ENCODE results near the gene CDH4. TPM values are rescaled to one million over a fixed set of nuclear protein-coding genes. Genes with fewer than 3 reads are reported as not detected.

The CDH4 gene
- total and polyA plus RNA-seq, 10 donors, result 0.30 to 20.1 (median 7.7) TPM

- Histone ChIP-seq H3K4me3 (no peak overlapping the region), H3K36me3 (no peaks in the 10 kb centered on the region), H3K9me3 (peaks cover 0 to 16% (median 0%) of the 10 kb centered on the region in 8 donors), H3K27me3 (replicated peaks in 1 of 7) (no peaks in the 10 kb centered on the region), H3K4me1 (peaks cover 0 to 8% (median 3%) of the 10 kb centered on the region in 6 donors), H3K27ac (no peak overlapping the region)
- DNase-seq, result no peak
- WGBS, 5 donors, result 80 to 87% (median 85%) methylated on average over 21 of the region's 21 CpGs
- TF ChIP-seq CTCF (IDR thresholded peaks at IDR 0.05 in 8 of 11, conservative IDR thresholded peaks at IDR 0.05 in 3 of 11) (no peak), POLR2A (IDR thresholded peaks at IDR 0.05) (no peak), POLR2AphosphoS5 (IDR thresholded peaks at IDR 0.05) (no peak)
- intact Hi-C loops (cut with DNase I; ENCODE audit: low total_unique reads), result no loop called here
Measured at GRCh38 chr20:61656198-61656597, 404.1 kb downstream of the CDH4 start.

GRCh38 chr20:61657721-61658377, 405.8 kb downstream of the CDH4 start:
- Histone ChIP-seq H3K4me1 (peaks cover 0 to 8% (median 3%) of the 10 kb centered on the region in 6 donors), H3K9me3 (peaks cover 0 to 16% (median 0%) of the 10 kb centered on the region in 8 donors), H3K36me3 (no peaks in the 10 kb centered on the region), H3K27me3 (replicated peaks in 1 of 7) (no peaks in the 10 kb centered on the region), H3K27ac (no peak overlapping the region), H3K4me3 (no peak overlapping the region)
- intact Hi-C loops (cut with DNase I; ENCODE audit: low total_unique reads), result no loop called here
- 86 to 91% (median 90%) methylated on average over 15 of the region's 15 CpGs for WGBS, 5 donors
- no peak for TF ChIP-seq POLR2AphosphoS5 (IDR thresholded peaks at IDR 0.05)
- no peak for TF ChIP-seq CTCF (IDR thresholded peaks at IDR 0.05 in 8 of 11, conservative IDR thresholded peaks at IDR 0.05 in 3 of 11)
- no peak for TF ChIP-seq POLR2A (IDR thresholded peaks at IDR 0.05)
- DNase-seq, result peak; percentile 34

- no peaks in the 10 kb centered on the region for H3K27me3 ChIP-seq (replicated peaks in 1 of 7)
- H3K27ac ChIP-seq, result no peak overlapping the region
- peaks cover 0 to 16% (median 0%) of the 10 kb centered on the region in 8 donors for H3K9me3 ChIP-seq
- TF ChIP-seq POLR2A (IDR thresholded peaks at IDR 0.05) (no peak), POLR2AphosphoS5 (IDR thresholded peaks at IDR 0.05) (no peak), CTCF (IDR thresholded peaks at IDR 0.05 in 8 of 11, conservative IDR thresholded peaks at IDR 0.05 in 3 of 11) (no peak)
- H3K4me1 ChIP-seq, result peaks cover 0 to 8% (median 3%) of the 10 kb centered on the region in 6 donors
- H3K4me3 ChIP-seq, result no peak overlapping the region
- WGBS, 5 donors, result 84 to 93% (median 86%) methylated on average over 3 to 6 of the region's 6 CpGs
- no peaks in the 10 kb centered on the region for H3K36me3 ChIP-seq
- peak; percentile 59 for DNase-seq
- intact Hi-C loops (cut with DNase I; ENCODE audit: low total_unique reads), result no loop called here
Measured at GRCh38 chr20:61658563-61658962, 406.5 kb downstream of the CDH4 start.

DNA sequence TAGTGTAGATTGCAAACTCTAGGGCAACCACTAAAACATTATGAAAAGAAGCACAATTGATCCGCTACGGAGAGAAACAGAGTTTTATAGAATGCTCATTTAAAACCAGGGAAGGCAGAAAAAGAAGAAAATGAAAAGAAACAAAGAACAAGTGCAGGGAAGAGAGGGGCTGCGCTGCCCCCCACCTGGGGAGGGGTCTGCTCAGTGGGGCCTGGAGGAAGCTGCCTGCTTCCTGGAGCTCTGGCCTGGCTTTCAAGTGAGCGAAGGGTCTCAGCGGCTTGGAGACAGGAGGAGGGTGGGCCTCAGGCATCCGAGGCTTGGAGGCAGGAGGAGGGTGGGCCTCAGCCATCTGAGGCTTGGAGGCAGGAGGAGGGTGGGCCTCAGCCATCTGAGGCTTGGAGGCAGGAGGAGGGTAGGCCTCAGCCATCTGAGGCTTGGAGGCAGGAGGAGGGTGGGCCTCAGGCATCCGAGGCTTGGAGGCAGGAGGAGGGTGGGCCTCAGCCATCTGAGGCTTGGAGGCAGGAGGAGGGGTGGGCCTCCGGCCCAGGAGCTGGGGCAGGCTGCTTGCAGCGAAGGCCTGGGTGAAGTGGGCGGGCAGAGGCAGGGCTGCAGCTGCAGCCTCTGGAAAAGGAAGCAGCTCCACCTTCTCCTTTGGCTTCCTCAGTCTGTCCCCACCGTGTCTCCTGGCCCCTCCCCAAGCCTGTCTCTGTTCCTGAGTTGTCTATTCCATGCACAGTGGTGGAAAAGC, 407.4 kb downstream of the CDH4 start:
- Histone ChIP-seq H3K36me3 (no peaks in the 10 kb centered on the region), H3K4me1 (peaks cover 0 to 8% (median 3%) of the 10 kb centered on the region in 6 donors), H3K9me3 (peaks cover 0 to 14% (median 0%) of the 10 kb centered on the region in 8 donors), H3K27me3 (replicated peaks in 1 of 7) (no peaks in the 10 kb centered on the region), H3K27ac (no peak overlapping the region), H3K4me3 (no peak overlapping the region)
- peak; percentile 69 for DNase-seq
- TF ChIP-seq POLR2AphosphoS5 (IDR thresholded peaks at IDR 0.05), result no peak
- TF ChIP-seq CTCF (IDR thresholded peaks at IDR 0.05 in 8 of 11, conservative IDR thresholded peaks at IDR 0.05 in 3 of 11), result no peak
- TF ChIP-seq POLR2A (IDR thresholded peaks at IDR 0.05), result no peak
- intact Hi-C loops (cut with DNase I; ENCODE audit: low total_unique reads), result no loop called here
- WGBS, 5 donors, result 42 to 54% (median 51%) methylated on average over 9 to 11 of the region's 11 CpGs
